Activated naive CD8-positive, alpha-beta T cell treated with anti-CD3 and anti-CD28 coated beads, Interleukin-2, amount 50 U/mL, for 16 hours (primary cell): ENCODE results near the gene AKR1C4.

Source experiments
- DNase-seq: peaks from one replicate; pipeline ENCODE4 v3.0.0-alpha.2; 2020; ENCODE audit warnings: low read depth, low spot score

Gene AKR1C4

GRCh38 chr10:5266351-5266750 is 69.7 kb downstream of the AKR1C4 start:
- DNase-seq, result no peak

- no peak for DNase-seq
Observed at GRCh38 chr10:5266804-5267203, 70.2 kb downstream of the AKR1C4 start.

GRCh38 chr10:5268234-5268633 is 71.6 kb downstream of the AKR1C4 start:
- DNase-seq, result no peak
